ENCODE measurements around the gene RASGRF1.

- TF ChIP-seq CTCF (conservative IDR thresholded peaks at IDR 0.05; ENCODE audit: low read length): no peak
- no peak for TF ChIP-seq EZH2phosphoT487 (IDR thresholded peaks at IDR 0.05; ENCODE audit: borderline replicate concordance)
These were observed 41.2 kb downstream of the RASGRF1 start for GRCh38 chr15:79049416-79049815.
